HepG2 (cell line): Measurements from ENCODE around the gene CEP78. TPM values are rescaled to one million over a fixed set of nuclear protein-coding genes. Genes with fewer than 3 reads are reported as not detected.

Source experiments
- BATF2 ChIP-seq: sonication (generic); formaldehyde crosslinking; IDR thresholded peaks from 2 replicates; pipeline ENCODE4 v1.8.0; 2022; ENCODE audit warnings: mild to moderate bottlenecking, missing genetic modification reagents, moderate library complexity
- CBX1 ChIP-seq: IDR thresholded peaks from one replicate; pipeline ENCODE4 v1.6.1; 2016; ENCODE audit warnings: antibody characterized with exemption, low read depth
- HDAC2 ChIP-seq: sonication (generic); formaldehyde crosslinking; IDR thresholded peaks from 2 replicates; pipeline ENCODE4 v1.4.0; 2020; ENCODE audit warnings: missing genetic modification reagents
- HHEX ChIP-seq: IDR thresholded peaks from 2 replicates; pipeline ENCODE4 v1.6.1; 2016; ENCODE audit warnings: control low read depth
- HOXA9 ChIP-seq: sonication (generic); formaldehyde crosslinking; IDR thresholded peaks from 2 replicates; pipeline ENCODE4 v1.8.1; 2022; ENCODE audit warnings: missing genetic modification reagents, mild to moderate bottlenecking, moderate library complexity, borderline replicate concordance
- MATR3 ChIP-seq: sonication (generic); formaldehyde crosslinking; IDR thresholded peaks from 2 replicates; pipeline ENCODE4 v1.4.0; 2020; ENCODE audit warnings: missing genetic modification reagents
- NONO ChIP-seq, 2 experiments: fragments of 450-650 bp in 1 of 2; sonication (generic) in 1 of 2; formaldehyde crosslinking in 1 of 2; IDR thresholded peaks in 1 of 2; conservative IDR thresholded peaks in 1 of 2; 2 replicates each; pipeline versions ENCODE4 v1.6.1 to v1.8.0; 2017 to 2022; ENCODE audit warnings: mild to moderate bottlenecking in 1 of 2, missing genetic modification reagents in 1 of 2, moderate library complexity in 1 of 2
- NR2F1 ChIP-seq, 2 experiments: fragments of 450-650 bp in 1 of 2; formaldehyde crosslinking in 1 of 2; IDR thresholded peaks; 2 replicates each; pipeline versions ENCODE4 v1.5.0 to v1.6.1; 2016 to 2020; ENCODE audit warnings: mild to moderate bottlenecking in 1 of 2, missing compliant biosample characterization in 1 of 2, missing genetic modification reagents in 1 of 2, moderate library complexity in 1 of 2
- NRL ChIP-seq: sonication (generic); formaldehyde crosslinking; IDR thresholded peaks from 2 replicates; pipeline ENCODE4 v1.5.0; 2020; ENCODE audit warnings: missing genetic modification reagents, mild to moderate bottlenecking, moderate library complexity, borderline replicate concordance
- RAD51 ChIP-seq: fragments of 450-650 bp; IDR thresholded peaks from 2 replicates; pipeline ENCODE4 v1.6.1; 2016; ENCODE audit warnings: borderline replicate concordance
- RBM22 ChIP-seq: fragments of 200-400 bp; formaldehyde crosslinking; optimal IDR thresholded peaks from 2 replicates; pipeline ENCODE3; 2017; ENCODE audit warnings: mild to moderate bottlenecking, low read length, moderate library complexity
- RFX3 ChIP-seq: IDR thresholded peaks from 2 replicates; pipeline ENCODE4 v1.6.1; 2016; ENCODE audit warnings: missing biosample characterization, missing genetic modification reagents
- TCF12 ChIP-seq, 2 experiments: fragments of 450-650 bp in 1 of 2; sonication (generic) in 1 of 2; formaldehyde crosslinking in 1 of 2; IDR thresholded peaks; 2 replicates each; pipeline versions ENCODE4 v1.6.1 to v1.8.0; 2017 to 2022; ENCODE audit warnings: antibody characterized with exemption in 1 of 2, mild to moderate bottlenecking in 1 of 2, missing genetic modification reagents in 1 of 2, moderate library complexity in 1 of 2
- ZBTB21 ChIP-seq: sonication (generic); formaldehyde crosslinking; IDR thresholded peaks from 2 replicates; pipeline ENCODE4 v1.4.0; 2020; ENCODE audit warnings: missing genetic modification reagents
- ZHX2 ChIP-seq, 2 experiments: sonication (generic) in 1 of 2; formaldehyde crosslinking in 1 of 2; IDR thresholded peaks; 2 replicates each; pipeline versions ENCODE4 v1.6.1 to v1.9.0; 2014 to 2022; ENCODE audit warnings: antibody characterized with exemption in 1 of 2, borderline replicate concordance in 1 of 2, inconsistent platforms in 1 of 2, low read depth in 1 of 2, missing genetic modification reagents in 1 of 2
- ZNF180 ChIP-seq: sonication (generic); formaldehyde crosslinking; IDR thresholded peaks from 2 replicates; pipeline ENCODE4 v1.4.0; 2020; ENCODE audit warnings: low read depth, missing genetic modification reagents, borderline replicate concordance
- ZNF225 ChIP-seq: sonication (generic); formaldehyde crosslinking; IDR thresholded peaks from 2 replicates; pipeline ENCODE4 v1.4.0; 2020; ENCODE audit warnings: mild to moderate bottlenecking, missing genetic modification reagents
- ZNF274 ChIP-seq: sonication (generic); formaldehyde crosslinking; IDR thresholded peaks from 2 replicates; pipeline ENCODE4 v1.5.1; 2020; ENCODE audit warnings: mild to moderate bottlenecking, missing genetic modification reagents
- ZNF556 ChIP-seq: sonication (generic); formaldehyde crosslinking; IDR thresholded peaks from 2 replicates; pipeline ENCODE4 v1.4.0; 2020; ENCODE audit warnings: mild to moderate bottlenecking, missing genetic modification reagents, borderline replicate concordance
- ZNF598 ChIP-seq: sonication (generic); formaldehyde crosslinking; IDR thresholded peaks from 2 replicates; pipeline ENCODE4 v1.5.1; 2020; ENCODE audit warnings: mild to moderate bottlenecking, missing genetic modification reagents, borderline replicate concordance
- ZNF761 ChIP-seq: sonication (generic); formaldehyde crosslinking; conservative IDR thresholded peaks from 2 replicates; pipeline ENCODE4 v1.4.0; 2020; ENCODE audit warnings: mild to moderate bottlenecking, missing genetic modification reagents
- ZSCAN20 ChIP-seq: sonication (generic); formaldehyde crosslinking; IDR thresholded peaks from 2 replicates; pipeline ENCODE4 v1.4.0; 2020; ENCODE audit warnings: missing genetic modification reagents, mild to moderate bottlenecking, borderline replicate concordance
- polyA plus RNA-seq, 8 experiments: library from polyadenylated mRNA; depleted of rRNA in 3 of 8; stranded (reverse) in 7 of 8; unstranded in 1 of 8; fragments of >200 nt; fragmentation: Illumina TruSeq in 4 of 8; extraction: Trizol in 4 of 8; gene quantifications; 2 replicates each; pipeline versions ENCODE4 v1.2.1 to v1.2.3, GENCODE V29; 2011 to 2016; ENCODE audit warnings: low read depth in 4 of 8, missing spikeins in 1 of 8, mixed read lengths in 1 of 8; ENCODE audit not compliant: insufficient read depth in 1 of 8
- total RNA-seq, 5 experiments: library from RNA; depleted of rRNA; stranded (reverse); fragments of >200 nt; fragmentation: Illumina TruSeq; extraction: Trizol; gene quantifications; 2 replicates each; pipeline ENCODE4 v1.2.3, GENCODE V29; 2016; ENCODE audit warnings: low read depth in 1 of 5
- TF ChIP-seq, protein P1 (sequence below): sonication (generic); formaldehyde crosslinking; IDR thresholded peaks from 2 replicates; pipeline ENCODE4 v1.5.0; 2020; ENCODE audit warnings: missing genetic modification reagents

CEP78 gene
- total and polyA plus RNA-seq, 2 of the 13 experiments (the other 11 are each of a cell fraction or from before 2014, with no cell fraction given), result 5.1 to 30.8 TPM

DNA sequence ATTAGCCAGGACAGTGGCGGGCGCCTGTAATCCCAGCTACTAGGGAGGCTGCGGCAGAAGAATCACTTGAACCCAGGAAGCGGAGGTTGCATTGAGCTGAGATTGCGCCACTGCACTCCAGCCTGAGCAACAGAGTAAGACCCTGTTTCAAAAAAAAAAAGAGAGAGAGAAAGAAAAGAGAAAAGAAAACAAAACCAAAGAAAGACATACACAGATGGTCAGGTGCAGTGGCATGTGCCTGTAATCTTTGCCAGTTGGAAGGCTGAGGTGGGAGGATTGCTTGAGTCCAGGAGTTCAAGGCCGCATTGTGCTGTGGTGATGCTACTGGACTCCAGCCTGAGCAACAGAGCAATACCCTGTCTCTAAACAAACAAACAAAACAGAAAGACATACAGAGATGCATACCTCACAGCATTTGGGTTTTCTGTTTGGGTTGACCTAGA, 51.1 kb downstream of the CEP78 start (continued):
- TF ChIP-seq HHEX (CRISPR knock-in tag), result peak; percentile 45; the same call in 1 of the 2 replicates
- no peak for TF ChIP-seq RBM22
- TF ChIP-seq HOXA9 (CRISPR knock-in tag), result no peak
- TF ChIP-seq TCF12 (IDR thresholded peaks at IDR 0.05), result no peak
- TF ChIP-seq TCF12 (CRISPR knock-in tag; IDR thresholded peaks at IDR 0.05), result 0 out of 2 replicates have a peak, but pooled peaks have one; percentile 42
- no peak for TF ChIP-seq CBX1
- no peak; the same call in 1 of the 2 replicates for TF ChIP-seq ZBTB21
- no peak for TF ChIP-seq MATR3
- no peak for TF ChIP-seq NRL (CRISPR knock-in tag)
- TF ChIP-seq, protein P1, sequence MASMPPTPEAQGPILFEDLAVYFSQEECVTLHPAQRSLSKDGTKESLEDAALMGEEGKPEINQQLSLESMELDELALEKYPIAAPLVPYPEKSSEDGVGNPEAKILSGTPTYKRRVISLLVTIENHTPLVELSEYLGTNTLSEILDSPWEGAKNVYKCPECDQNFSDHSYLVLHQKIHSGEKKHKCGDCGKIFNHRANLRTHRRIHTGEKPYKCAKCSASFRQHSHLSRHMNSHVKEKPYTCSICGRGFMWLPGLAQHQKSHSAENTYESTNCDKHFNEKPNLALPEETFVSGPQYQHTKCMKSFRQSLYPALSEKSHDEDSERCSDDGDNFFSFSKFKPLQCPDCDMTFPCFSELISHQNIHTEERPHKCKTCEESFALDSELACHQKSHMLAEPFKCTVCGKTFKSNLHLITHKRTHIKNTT (CRISPR knock-in tag), result no peak
- TF ChIP-seq ZNF225 (CRISPR knock-in tag), result no peak
- no peak for TF ChIP-seq RFX3 (CRISPR knock-in tag)
- TF ChIP-seq ZNF598 (CRISPR knock-in tag), result no peak
- TF ChIP-seq ZNF556 (CRISPR knock-in tag), result no peak
- TF ChIP-seq RAD51, result peak; percentile 28; the same call in 1 of the 2 replicates
- no peak for TF ChIP-seq BATF2 (CRISPR knock-in tag)
- no peak; a peak in 1 of 4 replicates for TF ChIP-seq NR2F1 (CRISPR knock-in tag; IDR thresholded peaks at IDR 0.05)
- TF ChIP-seq ZSCAN20 (CRISPR knock-in tag), result no peak
- no peak for TF ChIP-seq ZNF274 (CRISPR knock-in tag)
- no peak for TF ChIP-seq ZHX2 (IDR thresholded peaks at IDR 0.05; ENCODE audit: low read depth)
- TF ChIP-seq ZHX2 (CRISPR knock-in tag; IDR thresholded peaks at IDR 0.05; ENCODE audit: borderline replicate concordance), result no peak
- no peak for TF ChIP-seq ZNF761 (CRISPR knock-in tag)
- no peak for TF ChIP-seq ZNF180
- TF ChIP-seq NONO (IDR thresholded peaks at IDR 0.05), result no peak
- TF ChIP-seq NONO (CRISPR knock-in tag; conservative IDR thresholded peaks at IDR 0.05), result no peak
- peak; percentile 92 for TF ChIP-seq HDAC2
